Measurements from ENCODE around the gene GABRD.
"Not testable (repeated sequence)": the region's sequence is repeated elsewhere in the genome, so short reads cannot be mapped to it uniquely, and the experiment has no call there.

GABRD gene

GRCh38 chr1:2019172-2019543 is at the start of gene GABRD:
TSS of gene GABRD (plus strand) at chr1:2019345. CDS start at chr1:2019424, 79 bp downstream.
- no peak for DNase-seq

- no peak for DNase-seq
Observed at GRCh38 chr1:1969505-1969900, 49.6 kb upstream of the GABRD start.

- no peak for DNase-seq
Observed at GRCh38 chr1:1969953-1970716, 49.0 kb upstream of the GABRD start.

- no peak for DNase-seq
Observed at GRCh38 chr1:1971017-1971416, 48.1 kb upstream of the GABRD start.

GRCh38 chr1:1971688-1972087 is 47.5 kb upstream of the GABRD start:
- DNase-seq, result no peak

GRCh38 chr1:1972976-1973715 is 46.0 kb upstream of the GABRD start:
- no peak for DNase-seq

- no peak for DNase-seq
Observed at GRCh38 chr1:1973716-1974642, 45.2 kb upstream of the GABRD start.

GRCh38 chr1:1974834-1975233 is 44.3 kb upstream of the GABRD start:
- DNase-seq, result no peak

- DNase-seq, result no peak
Observed at GRCh38 chr1:1975535-1975934, 43.6 kb upstream of the GABRD start.

GRCh38 chr1:1976031-1976430 is 43.1 kb upstream of the GABRD start:
- no peak for DNase-seq

GRCh38 chr1:1978108-1978507 is 41.0 kb upstream of the GABRD start:
- DNase-seq, result no peak

- DNase-seq, result not testable (repeated sequence)
Observed at GRCh38 chr1:1978690-1979481, 40.3 kb upstream of the GABRD start.

- DNase-seq, result no peak
Observed at GRCh38 chr1:1979482-1980165, 39.5 kb upstream of the GABRD start.

GRCh38 chr1:1980467-1981141 is 38.5 kb upstream of the GABRD start:
- no peak for DNase-seq

GRCh38 chr1:1981142-1981500 is 38.0 kb upstream of the GABRD start:
- no peak for DNase-seq

- DNase-seq, result not testable (repeated sequence)
Observed at GRCh38 chr1:1981631-1982327, 37.4 kb upstream of the GABRD start.

- DNase-seq, result no peak
Observed at GRCh38 chr1:1982379-1983232, 36.5 kb upstream of the GABRD start.

GRCh38 chr1:1984560-1985070 is 34.5 kb upstream of the GABRD start:
- no peak for DNase-seq

GRCh38 chr1:1985375-1986050 is 33.6 kb upstream of the GABRD start:
- no peak for DNase-seq

Measured in T1000 (cell line).